GM18867 (cell line): ENCODE measurements around the gene PXYLP1.

Experiments used
- ATAC-seq: cut with Tn5 transposase; IDR thresholded peaks from one replicate; pipeline ENCODE4 v1.9.1; 2021; ENCODE audit warnings: mild to moderate bottlenecking, moderate library complexity; ENCODE audit not compliant: unreplicated experiment

Gene PXYLP1

GRCh38 chr3:141338881-141339280, 107.3 kb downstream of the PXYLP1 start:
- ATAC-seq: no peak

DNA sequence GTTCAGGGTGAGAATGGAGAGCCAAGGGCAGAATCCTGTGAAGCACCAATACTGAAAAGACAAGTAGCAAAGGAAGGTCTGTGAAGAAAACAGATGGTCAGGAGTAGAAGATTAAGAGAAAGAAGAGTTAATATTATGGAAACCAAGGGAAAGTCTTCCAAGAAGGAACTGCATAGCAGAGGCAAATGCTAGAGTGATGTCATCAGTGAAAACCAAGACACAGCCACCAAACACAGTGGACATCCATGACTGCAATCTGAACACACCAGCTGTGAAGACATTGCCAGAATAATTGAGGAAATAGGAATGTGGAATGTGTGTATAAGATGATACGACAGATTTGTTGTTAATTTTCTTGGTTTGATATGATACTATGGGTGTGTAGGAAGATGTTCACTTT, 109.9 kb downstream of the PXYLP1 start:
- no peak for ATAC-seq

DNA sequence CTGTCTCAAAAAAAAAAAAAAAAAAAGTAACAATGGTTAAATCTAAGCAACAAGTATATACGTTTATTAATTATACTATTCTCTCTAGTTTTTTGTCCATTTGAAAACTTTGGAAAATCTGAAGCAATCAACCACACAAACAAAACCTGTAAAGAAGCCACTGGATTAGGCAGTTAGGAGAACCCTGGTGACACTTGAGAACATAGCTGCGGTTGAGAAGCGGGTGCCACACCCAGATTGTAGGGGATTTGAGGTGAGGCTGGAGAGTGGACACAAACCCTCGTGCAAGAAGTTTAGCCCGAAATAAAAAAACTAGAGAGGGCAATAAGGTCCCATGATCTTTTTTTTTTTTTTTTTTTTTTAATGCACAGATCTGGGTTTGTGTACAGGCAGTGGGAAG, 110.8 kb downstream of the PXYLP1 start:
- ATAC-seq: no peak

DNA sequence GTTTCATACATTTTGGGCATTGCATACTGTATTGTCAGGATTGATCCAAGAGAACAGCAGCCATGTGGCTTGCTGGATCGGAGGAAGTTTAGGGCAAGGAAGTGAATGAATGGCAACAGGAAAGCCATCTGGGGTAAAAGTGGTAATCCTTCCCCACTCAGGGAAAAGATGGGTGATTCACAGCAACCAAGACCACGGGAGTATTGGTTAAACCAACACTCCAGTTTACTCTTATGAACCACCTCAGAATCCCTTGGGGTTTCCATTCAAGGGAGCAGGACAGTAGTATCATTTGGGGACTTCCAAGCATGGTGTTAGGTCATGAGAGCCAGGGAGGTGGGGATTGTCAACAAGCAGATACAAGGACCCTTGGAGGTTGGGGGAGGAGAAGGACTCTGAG, 111.5 kb downstream of the PXYLP1 start:
- no peak for ATAC-seq

- ATAC-seq: no peak
These were observed 112.2 kb downstream of the PXYLP1 start for GRCh38 chr3:141343865-141344271.
